HepG2 (cell line): ENCODE measurements around the gene MAP3K19. TPM values are rescaled to one million over a fixed set of nuclear protein-coding genes. Genes with fewer than 3 reads are reported as not detected.

Experiments
- AHR ChIP-seq: IDR thresholded peaks from 2 replicates; pipeline ENCODE4 v1.6.1; 2018; ENCODE audit warnings: missing genetic modification reagents, missing compliant biosample characterization
- DDIT3 ChIP-seq: sonication (generic); formaldehyde crosslinking; IDR thresholded peaks from 2 replicates; pipeline ENCODE4 v1.4.0; 2020; ENCODE audit warnings: mild to moderate bottlenecking, missing genetic modification reagents
- FLYWCH1 ChIP-seq: sonication (generic); formaldehyde crosslinking; IDR thresholded peaks from 2 replicates; pipeline ENCODE4 v1.8.1; 2023; ENCODE audit warnings: mild to moderate bottlenecking, missing genetic modification reagents
- GABPA ChIP-seq, 2 experiments: IDR thresholded peaks; 2 replicates each; pipeline ENCODE4 v1.6.1; 2011 to 2016; ENCODE audit warnings: low read depth in 2 of 2, low read length in 1 of 2, missing biosample characterization in 1 of 2, missing genetic modification characterization in 1 of 2
- GPN1 ChIP-seq: sonication (generic); formaldehyde crosslinking; IDR thresholded peaks from 2 replicates; pipeline ENCODE4 v1.5.1; 2020; ENCODE audit warnings: missing genetic modification reagents, borderline replicate concordance
- HDAC2 ChIP-seq: sonication (generic); formaldehyde crosslinking; IDR thresholded peaks from 2 replicates; pipeline ENCODE4 v1.4.0; 2020; ENCODE audit warnings: missing genetic modification reagents
- HOMEZ ChIP-seq: IDR thresholded peaks from 2 replicates; pipeline ENCODE4 v1.6.1; 2016; ENCODE audit warnings: low read depth
- JUNB ChIP-seq: sonication (generic); formaldehyde crosslinking; IDR thresholded peaks from 2 replicates; pipeline ENCODE4 v1.8.0; 2022; ENCODE audit warnings: missing genetic modification reagents, mild to moderate bottlenecking, borderline replicate concordance
- JUND ChIP-seq: sonication (generic); formaldehyde crosslinking; IDR thresholded peaks from 2 replicates; pipeline ENCODE4 v1.8.0; 2022; ENCODE audit warnings: mild to moderate bottlenecking, missing genetic modification reagents
- MTERF4 ChIP-seq: sonication (generic); formaldehyde crosslinking; IDR thresholded peaks from 2 replicates; pipeline ENCODE4 v1.8.0; 2023; ENCODE audit warnings: mild to moderate bottlenecking, missing genetic modification reagents
- MYPOP ChIP-seq: sonication (generic); formaldehyde crosslinking; IDR thresholded peaks from 2 replicates; pipeline ENCODE4 v1.8.1; 2023; ENCODE audit warnings: mild to moderate bottlenecking, moderate library complexity, missing genetic modification reagents
- TEAD3 ChIP-seq: optimal IDR thresholded peaks from 2 replicates; pipeline ENCODE3; 2016; ENCODE audit warnings: borderline replicate concordance
- TRIM24 ChIP-seq: sonication (generic); formaldehyde crosslinking; IDR thresholded peaks from 2 replicates; pipeline ENCODE4 v1.8.0; 2022; ENCODE audit warnings: mild to moderate bottlenecking, missing genetic modification reagents
- ZFYVE20 ChIP-seq: sonication (generic); formaldehyde crosslinking; IDR thresholded peaks from 2 replicates; pipeline ENCODE4 v1.8.0; 2023; ENCODE audit warnings: low read depth, mild to moderate bottlenecking, moderate library complexity, missing genetic modification reagents, borderline replicate concordance
- ZNF331 ChIP-seq: sonication (generic); formaldehyde crosslinking; IDR thresholded peaks from 2 replicates; pipeline ENCODE4 v1.4.0; 2020; ENCODE audit warnings: missing genetic modification reagents
- ZNF430 ChIP-seq: sonication (generic); formaldehyde crosslinking; IDR thresholded peaks from 2 replicates; pipeline ENCODE4 v1.9.0; 2021; ENCODE audit warnings: mild to moderate bottlenecking, missing genetic modification reagents
- ZNF432 ChIP-seq: sonication (generic); formaldehyde crosslinking; IDR thresholded peaks from 2 replicates; pipeline ENCODE4 v1.5.0; 2020; ENCODE audit warnings: missing genetic modification reagents, mild to moderate bottlenecking, borderline replicate concordance
- ZNF616 ChIP-seq: sonication (generic); formaldehyde crosslinking; IDR thresholded peaks from 2 replicates; pipeline ENCODE4 v1.5.0; 2020; ENCODE audit warnings: low read depth, mild to moderate bottlenecking, missing genetic modification reagents
- ZNF652 ChIP-seq: IDR thresholded peaks from 2 replicates; pipeline ENCODE4 v1.6.1; 2016; ENCODE audit warnings: low read depth, borderline replicate concordance
- ZNF770 ChIP-seq: sonication (generic); formaldehyde crosslinking; IDR thresholded peaks from 2 replicates; pipeline ENCODE4 v1.5.0; 2020; ENCODE audit warnings: mild to moderate bottlenecking, missing genetic modification reagents
- ZNF879 ChIP-seq: sonication (generic); formaldehyde crosslinking; IDR thresholded peaks from 2 replicates; pipeline ENCODE4 v1.8.1; 2023; ENCODE audit warnings: missing genetic modification reagents
- ZSCAN21 ChIP-seq: sonication (generic); formaldehyde crosslinking; IDR thresholded peaks from 2 replicates; pipeline ENCODE4 v1.8.0; 2022; ENCODE audit warnings: mild to moderate bottlenecking, missing genetic modification reagents, moderate library complexity, borderline replicate concordance
- ZUFSP ChIP-seq: sonication (generic); formaldehyde crosslinking; IDR thresholded peaks from 2 replicates; pipeline ENCODE4 v1.9.0; 2021; ENCODE audit warnings: missing genetic modification reagents, mild to moderate bottlenecking, borderline replicate concordance
- polyA plus RNA-seq, 8 experiments: library from polyadenylated mRNA; depleted of rRNA in 3 of 8; stranded (reverse) in 7 of 8; unstranded in 1 of 8; fragments of >200 nt; fragmentation: Illumina TruSeq in 4 of 8; extraction: Trizol in 4 of 8; gene quantifications; 2 replicates each; pipeline versions ENCODE4 v1.2.1 to v1.2.3, GENCODE V29; 2011 to 2016; ENCODE audit warnings: low read depth in 4 of 8, missing spikeins in 1 of 8, mixed read lengths in 1 of 8; ENCODE audit not compliant: insufficient read depth in 1 of 8
- total RNA-seq, 5 experiments: library from RNA; depleted of rRNA; stranded (reverse); fragments of >200 nt; fragmentation: Illumina TruSeq; extraction: Trizol; gene quantifications; 2 replicates each; pipeline ENCODE4 v1.2.3, GENCODE V29; 2016; ENCODE audit warnings: low read depth in 1 of 5

The MAP3K19 gene
- total and polyA plus RNA-seq, 2 of the 13 experiments (the other 11 are each of a cell fraction or from before 2014, with no cell fraction given) = not detected

- TF ChIP-seq AHR (CRISPR knock-in tag) (0 out of 2 replicates have a peak, but pooled peaks have one; percentile 19), HDAC2 (CRISPR knock-in tag) (no peak), ZNF430 (CRISPR knock-in tag) (no peak), ZUFSP (CRISPR knock-in tag) (no peak), MYPOP (CRISPR knock-in tag) (no peak), HOMEZ (CRISPR knock-in tag) (no peak), MTERF4 (no peak), TEAD3 (peak; percentile 27), JUND (CRISPR knock-in tag) (no peak), ZNF652 (CRISPR knock-in tag) (peak; percentile 58; the same call in 1 of the 2 replicates), ZFYVE20 (CRISPR knock-in tag) (no peak), FLYWCH1 (CRISPR knock-in tag) (0 out of 2 replicates have a peak, but pooled peaks have one; percentile 2), ZNF879 (CRISPR knock-in tag) (no peak), ZNF770 (CRISPR knock-in tag) (peak; percentile 98), ZNF616 (CRISPR knock-in tag) (no peak), ZNF331 (CRISPR knock-in tag) (0 out of 2 replicates have a peak, but pooled peaks have one; percentile 12), ZNF432 (CRISPR knock-in tag) (no peak), JUNB (CRISPR knock-in tag) (no peak), GPN1 (no peak), GABPA (IDR thresholded peaks at IDR 0.05; ENCODE audit: low read depth, low read length) (no peak), GABPA (CRISPR knock-in tag; IDR thresholded peaks at IDR 0.05; ENCODE audit: low read depth) (no peak), ZSCAN21 (CRISPR knock-in tag) (no peak), TRIM24 (CRISPR knock-in tag) (no peak), DDIT3 (CRISPR knock-in tag) (no peak)
These were observed 129.8 kb downstream of the MAP3K19 start (continued) for GRCh38 chr2:134917360-134917865.
